ENCODE data around the gene OVCA2. TPM values are rescaled to one million over a fixed set of nuclear protein-coding genes. Genes with fewer than 3 reads are reported as not detected.

Gene OVCA2
- total RNA-seq, 1 donor = 28.1 TPM

DNA sequence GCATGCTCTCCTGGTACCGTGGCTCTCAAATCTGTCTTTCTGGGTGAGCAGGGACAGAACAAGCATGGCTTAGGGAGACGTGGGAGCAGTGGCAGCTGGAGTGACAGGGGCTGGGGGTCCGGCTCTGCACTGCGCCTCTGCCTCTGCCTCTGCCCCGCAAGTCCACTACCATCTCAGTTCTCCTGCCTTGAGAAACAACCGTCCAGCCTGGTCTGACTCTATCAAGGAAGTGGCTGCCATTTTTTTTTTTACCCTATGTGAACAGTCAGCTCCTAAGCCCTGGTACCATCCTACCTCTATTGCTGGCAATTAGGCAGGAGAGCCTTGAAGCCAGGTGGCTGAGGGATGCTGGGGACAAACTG is 29.2 kb downstream of the OVCA2 start:
- Histone ChIP-seq H3K4me1 (ENCODE audit: insufficient read depth, low read length) (peaks cover 27% of the 10 kb centered on the region), H3K27me3 (ENCODE audit: insufficient read depth, low read length) (no peaks in the 10 kb centered on the region), H3K4me3 (ENCODE audit: low read length) (no peak overlapping the region), H3K9me3 (ENCODE audit: low read depth, low read length) (no peaks in the 10 kb centered on the region)

DNA sequence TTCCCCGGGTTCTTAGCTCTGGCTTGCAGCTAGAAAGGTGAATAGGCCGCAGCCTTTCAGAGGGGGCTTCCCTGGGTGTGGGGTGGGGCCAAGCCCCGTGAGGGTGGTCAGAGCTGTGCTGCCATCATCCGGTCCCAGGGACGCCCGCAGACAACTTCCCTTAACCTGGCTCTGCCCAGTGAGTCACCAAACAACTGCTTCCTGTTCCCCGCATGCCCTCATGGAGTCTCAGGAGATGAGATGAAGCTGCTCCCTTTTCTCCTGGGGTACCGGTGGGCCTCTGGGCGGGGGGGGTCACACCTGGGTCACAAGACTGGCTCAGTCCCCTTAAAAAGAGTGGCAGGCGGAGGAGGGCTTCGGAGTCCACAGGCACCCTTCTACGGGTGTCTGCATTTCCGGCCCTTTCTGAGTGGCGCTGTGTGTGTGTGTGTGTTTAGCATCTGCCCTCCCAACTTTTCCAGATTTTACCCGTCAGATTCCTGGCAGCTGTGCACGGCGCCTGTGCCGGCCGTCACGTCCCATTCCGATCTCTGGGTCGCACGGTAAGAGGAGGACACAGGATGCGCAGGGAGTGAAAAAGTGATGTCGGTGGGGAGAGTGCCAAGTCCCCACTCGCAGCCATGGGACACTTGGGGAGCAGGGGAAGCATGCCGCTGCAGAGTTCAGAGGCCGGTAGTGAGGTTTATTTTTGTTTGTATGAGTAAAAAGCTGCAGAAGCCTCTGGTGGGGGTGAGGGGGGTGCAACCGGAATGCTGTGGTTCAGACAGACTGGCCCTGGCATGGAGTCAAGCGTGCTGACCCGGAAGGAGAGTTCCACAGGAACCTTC is 29.8 kb downstream of the OVCA2 start:
- no peaks in the 10 kb centered on the region for H3K9me3 ChIP-seq (ENCODE audit: low read depth, low read length)
- no peaks in the 10 kb centered on the region for H3K27me3 ChIP-seq (ENCODE audit: insufficient read depth, low read length)
- peaks cover 31% of the 10 kb centered on the region for H3K4me1 ChIP-seq (ENCODE audit: insufficient read depth, low read length)
- no peak overlapping the region for H3K4me3 ChIP-seq (ENCODE audit: low read length)

DNA sequence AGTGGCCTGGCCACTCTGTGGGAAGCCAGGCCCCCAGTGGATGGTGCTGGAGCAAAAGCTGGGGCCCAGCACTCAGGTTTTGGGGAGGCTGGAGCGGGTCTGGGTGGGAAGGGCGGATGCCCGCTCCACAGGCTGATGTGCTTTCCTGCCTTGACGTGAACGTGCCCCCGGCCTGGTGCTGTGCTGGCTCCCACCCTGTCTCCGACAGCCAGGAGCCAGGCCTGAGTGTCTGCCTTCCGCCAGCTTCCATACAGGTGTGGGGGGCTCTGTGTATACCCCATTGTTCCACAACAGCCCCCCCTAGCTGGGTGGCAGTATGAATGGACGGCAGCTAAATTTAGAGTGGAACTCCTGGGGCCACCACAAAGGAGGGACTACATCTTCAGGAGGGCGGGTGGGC is 33.1 kb downstream of the OVCA2 start:
- no peaks in the 10 kb centered on the region for H3K9me3 ChIP-seq (ENCODE audit: low read depth, low read length)
- no peak overlapping the region for H3K4me3 ChIP-seq (ENCODE audit: low read length)
- peaks cover 31% of the 10 kb centered on the region for H3K4me1 ChIP-seq (ENCODE audit: insufficient read depth, low read length)
- H3K27me3 ChIP-seq (ENCODE audit: insufficient read depth, low read length) = no peaks in the 10 kb centered on the region

DNA sequence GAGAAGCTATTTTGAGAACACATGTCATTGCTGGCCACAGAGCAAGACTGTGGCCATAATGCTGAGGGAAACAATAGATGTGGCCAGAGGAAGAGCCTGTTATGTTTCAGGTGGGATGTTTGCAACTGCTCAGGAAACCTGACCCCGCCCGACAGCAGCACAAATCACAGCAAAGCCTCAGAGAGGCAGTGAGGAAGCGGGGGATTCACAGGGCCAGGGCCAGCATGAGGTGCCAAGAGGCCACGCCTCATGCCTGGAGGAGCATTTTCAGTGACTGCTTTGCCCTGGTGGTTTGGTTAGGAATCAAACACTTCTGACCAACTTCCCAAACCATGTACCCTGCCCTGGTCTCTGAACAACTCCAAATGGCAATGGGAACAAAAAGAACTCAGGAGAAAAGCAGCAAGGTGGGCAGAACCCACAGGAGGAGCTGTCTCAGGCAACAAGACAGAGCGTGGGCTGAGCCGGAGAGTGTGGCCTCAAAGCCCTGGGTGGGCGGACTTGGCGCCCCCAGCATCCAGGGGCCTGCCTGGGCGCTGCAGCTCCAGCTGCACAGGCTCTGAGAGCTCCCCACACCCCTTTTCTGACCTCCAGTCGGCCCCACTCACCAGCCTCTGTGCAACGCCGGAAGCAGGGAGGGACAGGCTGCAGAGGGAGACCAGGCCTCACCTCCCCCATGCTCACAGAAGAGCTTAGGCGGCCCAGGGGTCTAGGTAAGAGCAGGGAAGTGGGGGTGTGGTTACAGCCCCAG is 33.7 kb downstream of the OVCA2 start:
- H3K4me1 ChIP-seq (ENCODE audit: insufficient read depth, low read length) = peaks cover 28% of the 10 kb centered on the region
- H3K9me3 ChIP-seq (ENCODE audit: low read depth, low read length) = no peaks in the 10 kb centered on the region
- H3K4me3 ChIP-seq (ENCODE audit: low read length) = no peak overlapping the region
- no peaks in the 10 kb centered on the region for H3K27me3 ChIP-seq (ENCODE audit: insufficient read depth, low read length)

DNA sequence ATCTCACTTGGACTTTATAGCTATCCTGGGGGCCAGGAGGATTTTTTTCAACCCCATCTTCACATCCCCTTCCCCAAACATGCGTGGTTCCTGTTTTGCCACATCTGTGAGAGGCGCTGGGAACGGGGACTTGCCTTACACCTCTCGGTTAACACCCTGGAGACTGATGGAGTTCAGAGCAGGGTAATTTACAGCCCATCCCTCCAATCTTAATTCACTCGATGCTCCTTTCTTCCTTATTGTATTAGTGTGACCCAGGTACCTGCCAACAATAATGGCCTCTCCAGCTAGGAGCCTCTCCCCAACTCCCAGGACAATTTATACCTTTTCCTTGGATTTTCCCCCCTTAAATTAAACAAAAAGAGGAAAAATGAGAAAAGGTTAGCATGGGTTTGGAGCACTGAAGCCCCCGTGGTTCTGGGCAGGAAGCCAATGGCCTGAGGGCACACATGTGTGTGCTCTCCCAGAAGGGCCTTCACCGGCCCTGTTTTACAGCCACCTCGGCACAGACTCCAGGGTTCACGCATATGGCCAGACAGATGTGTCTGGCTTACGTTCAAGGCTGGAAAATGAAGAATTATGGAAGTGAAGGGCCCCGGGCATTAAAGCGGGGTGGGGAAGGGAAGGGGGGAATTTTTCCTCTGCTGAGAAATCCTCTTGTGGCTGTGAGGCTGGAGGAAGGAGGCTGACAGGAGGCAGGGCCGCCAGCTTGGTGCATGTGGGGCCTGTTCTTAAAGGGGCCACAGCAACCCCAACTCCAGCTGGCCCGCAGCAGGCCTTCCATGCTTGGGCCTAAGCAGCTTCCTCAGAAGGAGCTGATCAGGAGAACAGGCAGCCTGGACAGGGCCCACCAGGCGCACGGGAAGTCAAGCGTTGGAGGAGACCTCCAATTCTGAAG is 34.5 kb downstream of the OVCA2 start:
- no peak overlapping the region for H3K4me3 ChIP-seq (ENCODE audit: low read length)
- peaks cover 20% of the 10 kb centered on the region for H3K4me1 ChIP-seq (ENCODE audit: insufficient read depth, low read length)
- H3K9me3 ChIP-seq (ENCODE audit: low read depth, low read length) = no peaks in the 10 kb centered on the region
- H3K27me3 ChIP-seq (ENCODE audit: insufficient read depth, low read length) = no peaks in the 10 kb centered on the region

DNA sequence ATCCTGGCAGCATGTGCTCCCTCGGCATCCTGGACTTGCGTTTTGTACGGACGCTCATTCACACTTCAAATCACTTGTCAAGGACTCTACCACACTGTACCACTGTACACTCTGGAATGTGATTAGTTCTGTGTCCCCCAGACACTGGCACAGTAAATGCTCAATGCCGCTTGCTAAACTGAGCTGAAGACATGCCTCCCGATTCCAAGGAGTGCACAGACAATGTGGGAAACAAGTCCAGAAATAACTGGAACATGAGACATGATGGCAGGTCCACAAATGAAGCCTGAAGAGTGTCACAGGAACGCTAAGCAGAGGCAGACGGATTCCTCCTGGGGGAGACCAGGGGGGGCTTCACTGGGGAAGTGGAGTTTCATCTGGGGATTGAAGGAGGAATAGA is 35.2 kb downstream of the OVCA2 start:
- H3K27me3 ChIP-seq (ENCODE audit: insufficient read depth, low read length) = no peaks in the 10 kb centered on the region
- H3K9me3 ChIP-seq (ENCODE audit: low read depth, low read length) = no peaks in the 10 kb centered on the region
- no peak overlapping the region for H3K4me3 ChIP-seq (ENCODE audit: low read length)
- H3K4me1 ChIP-seq (ENCODE audit: insufficient read depth, low read length) = peaks cover 13% of the 10 kb centered on the region

DNA sequence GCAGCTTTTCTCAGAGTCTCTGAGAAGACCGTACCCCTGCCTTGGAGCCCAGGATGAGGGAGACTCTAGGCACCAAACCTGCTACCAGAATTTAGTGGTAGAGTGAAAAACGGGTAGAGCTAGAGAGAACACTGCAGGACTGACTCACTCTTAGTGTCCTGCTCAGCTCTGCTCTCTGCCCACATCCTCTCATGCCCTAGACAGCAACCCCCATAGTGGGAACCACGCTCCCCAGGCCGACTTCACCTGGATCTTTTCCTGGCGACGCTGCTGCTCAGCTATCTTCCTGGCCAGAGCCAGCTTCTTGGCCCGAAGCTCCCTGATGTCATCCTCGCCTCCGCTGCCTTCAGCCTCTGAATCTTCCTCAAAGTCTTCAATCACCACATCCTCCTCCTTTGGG is 39.7 kb downstream of the OVCA2 start:
- H3K4me3 ChIP-seq (ENCODE audit: low read length) = no peak overlapping the region
- no peaks in the 10 kb centered on the region for H3K9me3 ChIP-seq (ENCODE audit: low read depth, low read length)
- H3K4me1 ChIP-seq (ENCODE audit: insufficient read depth, low read length) = peaks cover 40% of the 10 kb centered on the region
- no peaks in the 10 kb centered on the region for H3K27me3 ChIP-seq (ENCODE audit: insufficient read depth, low read length)

DNA sequence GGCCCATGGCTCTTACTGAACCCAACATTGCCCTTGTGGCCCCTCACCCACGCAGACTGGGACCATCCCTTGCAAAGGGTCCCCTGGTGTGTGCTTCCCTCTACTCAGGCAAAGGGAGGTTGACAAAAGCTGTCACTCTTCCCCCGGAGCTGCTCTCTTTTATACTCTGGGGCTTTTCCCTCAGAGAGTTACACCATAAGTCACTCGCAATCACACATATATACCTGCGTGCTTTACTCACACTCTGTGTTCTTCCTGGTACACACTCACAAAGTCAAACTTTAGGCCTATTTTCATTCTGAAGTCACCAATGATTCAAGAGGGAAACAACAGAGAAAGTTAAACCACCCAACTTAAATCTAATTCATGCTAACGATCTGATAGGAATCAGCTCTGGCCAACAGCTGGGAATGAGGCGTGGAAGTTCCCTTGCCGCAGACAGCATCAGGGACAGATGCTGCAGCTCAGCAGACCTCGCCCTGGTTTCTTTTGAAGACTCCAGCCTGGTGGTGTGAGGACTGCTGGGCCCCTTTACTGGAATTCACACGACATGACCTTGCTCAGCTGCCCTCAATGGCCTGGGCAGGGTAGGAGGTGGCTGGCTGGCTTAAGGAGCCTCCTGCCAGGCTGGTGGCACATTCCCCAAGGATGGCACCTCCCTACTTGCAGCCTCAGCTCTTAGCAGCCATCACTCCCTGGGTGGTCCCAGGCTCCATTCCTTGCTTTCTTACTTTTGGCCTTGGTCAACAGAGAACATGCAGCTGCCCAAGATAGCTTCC is 40.4 kb downstream of the OVCA2 start:
- no peaks in the 10 kb centered on the region for H3K27me3 ChIP-seq (ENCODE audit: insufficient read depth, low read length)
- H3K4me1 ChIP-seq (ENCODE audit: insufficient read depth, low read length) = peaks cover 46% of the 10 kb centered on the region
- no peaks in the 10 kb centered on the region for H3K9me3 ChIP-seq (ENCODE audit: low read depth, low read length)
- no peak overlapping the region for H3K4me3 ChIP-seq (ENCODE audit: low read length)

DNA sequence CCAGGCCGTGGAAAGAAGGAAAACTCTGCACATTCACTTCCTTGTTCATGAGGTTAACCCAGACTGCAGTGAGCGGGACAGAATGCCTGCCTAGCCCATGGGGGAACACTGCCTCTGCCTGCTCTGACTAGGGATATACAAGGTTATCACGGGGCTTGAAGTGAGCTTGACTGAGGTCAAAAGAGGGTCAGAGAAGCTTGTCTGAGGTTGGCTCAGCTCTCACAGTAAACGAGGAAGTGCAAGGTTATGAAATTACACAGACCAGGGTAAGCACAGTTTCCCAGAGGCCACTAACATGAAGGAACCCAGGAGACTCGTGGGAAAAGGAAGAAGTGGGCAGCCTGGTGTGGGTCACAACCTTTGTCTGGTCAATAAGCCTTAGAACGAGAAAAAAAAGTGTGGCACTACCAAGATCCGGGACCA is 41.8 kb downstream of the OVCA2 start:
- Histone ChIP-seq H3K4me3 (ENCODE audit: low read length) (no peak overlapping the region), H3K27me3 (ENCODE audit: insufficient read depth, low read length) (no peaks in the 10 kb centered on the region), H3K9me3 (ENCODE audit: low read depth, low read length) (no peaks in the 10 kb centered on the region), H3K4me1 (ENCODE audit: insufficient read depth, low read length) (peaks cover 60% of the 10 kb centered on the region)

DNA sequence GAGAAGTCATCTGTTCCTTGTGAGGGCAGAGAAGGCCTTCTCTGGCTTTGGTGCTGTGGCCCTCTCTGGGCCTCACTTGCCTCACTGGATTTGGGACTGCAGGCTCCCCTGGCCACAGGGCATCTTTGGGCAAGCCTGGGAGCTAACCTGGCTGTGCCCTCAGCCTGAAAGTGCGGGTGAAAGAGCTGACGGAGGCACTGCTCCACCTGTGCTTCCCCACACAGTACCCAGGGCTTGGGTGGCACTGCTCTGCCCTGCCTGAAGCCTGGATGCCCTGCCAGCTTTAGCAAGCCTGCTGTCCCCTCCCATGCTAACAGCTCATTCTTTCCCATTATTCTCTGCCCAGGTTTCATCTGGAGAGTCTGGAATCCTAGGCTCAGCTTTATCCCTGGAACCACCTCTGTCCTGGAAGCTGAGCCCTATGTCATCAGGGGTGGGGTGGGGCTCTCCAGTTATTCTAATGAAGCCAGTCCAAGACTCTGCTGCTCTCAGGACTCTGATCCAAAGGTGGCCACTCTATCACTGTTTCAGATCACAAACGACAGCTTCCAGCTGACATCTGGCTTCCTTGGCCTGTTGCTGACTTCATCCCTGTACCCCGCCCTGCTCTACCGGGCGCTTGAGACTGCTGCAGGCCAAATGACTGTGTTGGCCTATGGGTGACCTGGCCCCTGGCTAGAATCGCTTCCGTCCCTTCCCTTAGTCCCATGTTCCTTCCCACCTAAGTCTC is 42.4 kb downstream of the OVCA2 start:
- peaks cover 66% of the 10 kb centered on the region for H3K4me1 ChIP-seq (ENCODE audit: insufficient read depth, low read length)
- no peaks in the 10 kb centered on the region for H3K9me3 ChIP-seq (ENCODE audit: low read depth, low read length)
- H3K4me3 ChIP-seq (ENCODE audit: low read length) = no peak overlapping the region
- H3K27me3 ChIP-seq (ENCODE audit: insufficient read depth, low read length) = no peaks in the 10 kb centered on the region

DNA sequence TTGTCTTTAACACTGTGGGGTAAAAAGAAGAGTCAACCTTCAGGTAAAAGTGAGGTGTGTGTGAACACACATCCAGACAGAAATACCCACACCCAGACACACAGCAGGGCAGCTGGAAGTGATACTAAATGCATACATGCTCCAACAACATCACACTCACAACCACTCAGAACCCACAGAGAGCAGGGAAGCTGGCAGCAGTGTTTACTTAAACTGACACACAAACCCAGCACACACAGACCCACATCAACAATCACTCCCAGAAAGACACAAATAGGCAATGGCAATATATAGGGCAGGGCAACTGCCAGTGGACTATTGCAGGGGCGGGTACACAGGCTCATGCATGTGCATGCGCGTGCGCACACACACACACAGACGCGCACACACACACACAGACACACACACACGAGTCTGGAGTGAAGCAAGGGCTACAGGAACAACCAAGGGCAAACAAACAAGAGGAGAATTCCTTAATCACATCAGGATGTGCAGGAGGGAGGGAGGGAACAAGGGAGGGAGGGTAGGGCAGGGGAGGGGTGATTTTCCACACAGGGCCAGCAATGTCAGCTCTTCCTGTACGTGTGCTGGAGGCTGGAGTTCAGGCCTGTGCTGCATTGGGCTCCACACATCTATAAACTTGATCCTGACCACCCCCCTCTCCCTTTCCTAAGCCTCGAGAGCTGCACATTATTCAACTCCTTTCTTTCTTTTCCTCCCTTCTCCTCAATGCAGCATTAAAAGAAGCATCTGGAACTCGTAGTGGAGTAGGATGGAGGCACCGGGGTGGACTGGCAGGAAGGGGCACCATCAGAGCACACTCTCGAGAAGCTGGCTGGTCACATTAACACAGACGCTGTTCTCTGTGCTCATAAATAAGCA is 43.2 kb downstream of the OVCA2 start:
- Histone ChIP-seq H3K4me1 (ENCODE audit: insufficient read depth, low read length) (peaks cover 74% of the 10 kb centered on the region), H3K9me3 (ENCODE audit: low read depth, low read length) (no peaks in the 10 kb centered on the region), H3K4me3 (ENCODE audit: low read length) (no peak overlapping the region), H3K27me3 (ENCODE audit: insufficient read depth, low read length) (no peaks in the 10 kb centered on the region)

DNA sequence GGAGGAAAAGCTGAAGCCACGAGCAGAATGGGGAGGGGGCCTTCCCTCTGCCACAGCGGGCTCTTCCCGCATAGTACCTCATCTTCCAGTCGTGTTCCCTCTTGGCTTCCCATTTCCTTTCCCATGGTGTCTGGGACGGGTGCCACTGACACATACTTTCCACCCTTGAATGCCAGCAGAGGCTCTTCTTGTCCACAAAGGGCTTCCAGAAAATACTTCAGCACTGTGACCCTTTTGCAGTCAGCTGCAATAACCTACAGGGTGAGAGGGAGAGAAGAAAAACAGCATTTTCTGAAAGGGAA is 43.8 kb downstream of the OVCA2 start:
- Histone ChIP-seq H3K4me1 (ENCODE audit: insufficient read depth, low read length) (peaks cover 80% of the 10 kb centered on the region), H3K4me3 (ENCODE audit: low read length) (no peak overlapping the region), H3K9me3 (ENCODE audit: low read depth, low read length) (no peaks in the 10 kb centered on the region), H3K27me3 (ENCODE audit: insufficient read depth, low read length) (no peaks in the 10 kb centered on the region)

DNA sequence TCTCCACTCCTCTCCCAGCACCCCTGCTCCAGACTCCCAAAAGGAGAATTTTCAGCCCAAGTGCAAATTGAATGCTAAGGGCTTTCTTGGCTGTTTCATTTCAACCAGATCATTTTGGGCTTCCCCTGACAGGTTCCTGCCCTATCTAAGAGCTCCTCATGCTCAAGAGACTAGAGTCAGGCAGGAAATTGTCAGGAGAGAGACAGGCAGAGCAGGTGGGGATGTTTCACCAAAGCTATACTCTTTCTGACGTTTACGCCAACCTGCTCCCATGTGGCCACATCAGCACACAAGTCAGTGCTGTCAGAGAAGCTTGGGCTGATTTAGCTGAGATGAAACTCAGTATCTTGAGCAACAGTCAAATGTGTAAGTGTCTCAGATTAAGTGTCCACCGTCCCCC is 44.5 kb downstream of the OVCA2 start:
- H3K9me3 ChIP-seq (ENCODE audit: low read depth, low read length) = no peaks in the 10 kb centered on the region
- no peaks in the 10 kb centered on the region for H3K27me3 ChIP-seq (ENCODE audit: insufficient read depth, low read length)
- H3K4me1 ChIP-seq (ENCODE audit: insufficient read depth, low read length) = peaks cover 87% of the 10 kb centered on the region
- H3K4me3 ChIP-seq (ENCODE audit: low read length) = no peak overlapping the region
